HG03442 (cell line): ENCODE measurements around the gene NR2C2.
"Not testable (repeated sequence)": the region's sequence is repeated elsewhere in the genome, so short reads cannot be mapped to it uniquely, and the experiment has no call there.

Source experiments
- ATAC-seq: cut with Tn5 transposase; IDR thresholded peaks from one replicate; pipeline ENCODE4 v1.9.1; 2021; ENCODE audit warnings: mild to moderate bottlenecking, moderate library complexity; ENCODE audit not compliant: unreplicated experiment

The NR2C2 gene

GRCh38 chr3:14957153-14957552, 9.8 kb downstream of the NR2C2 start:
- no peak for ATAC-seq

DNA sequence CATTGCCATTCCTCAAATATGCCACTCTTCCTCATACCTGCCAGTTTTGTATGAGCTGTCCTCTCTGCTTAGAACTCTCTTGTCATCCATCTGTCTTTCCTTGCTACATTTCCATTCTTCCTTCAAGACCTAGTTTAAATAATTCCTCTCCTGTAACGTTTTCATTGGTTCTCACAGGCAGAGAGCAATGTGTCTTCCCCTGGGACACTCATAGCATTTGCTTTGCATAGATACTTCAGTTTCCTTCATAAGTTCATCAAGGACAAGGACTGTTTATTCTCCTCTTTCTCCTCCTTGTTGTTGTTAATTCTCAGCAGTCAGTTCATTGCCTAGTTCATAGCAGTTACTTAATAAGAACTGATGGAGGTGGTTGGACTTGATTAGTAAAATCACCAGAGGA, 10.5 kb downstream of the NR2C2 start:
- no peak for ATAC-seq

GRCh38 chr3:14959359-14959943, 12.1 kb downstream of the NR2C2 start:
- no peak for ATAC-seq

DNA sequence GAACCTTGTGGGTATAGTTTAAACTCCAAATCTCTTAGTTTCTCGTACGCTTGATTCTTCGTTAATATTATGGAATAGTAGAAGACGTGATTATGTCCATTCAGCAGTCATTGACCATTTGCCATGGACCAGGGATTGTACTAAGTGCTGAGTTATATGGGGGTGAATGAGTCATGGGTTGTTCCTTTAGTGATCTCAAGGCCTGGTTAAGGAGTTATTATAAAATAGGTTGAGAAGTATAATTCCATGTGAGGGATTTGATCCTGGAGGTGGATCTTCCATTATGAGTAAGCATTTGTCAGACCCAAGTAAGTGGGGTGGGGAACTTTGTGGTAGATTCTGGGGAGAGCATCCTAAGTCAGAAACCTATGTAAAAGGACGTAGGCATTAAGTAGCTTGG, 15.4 kb downstream of the NR2C2 start:
- no peak for ATAC-seq

DNA sequence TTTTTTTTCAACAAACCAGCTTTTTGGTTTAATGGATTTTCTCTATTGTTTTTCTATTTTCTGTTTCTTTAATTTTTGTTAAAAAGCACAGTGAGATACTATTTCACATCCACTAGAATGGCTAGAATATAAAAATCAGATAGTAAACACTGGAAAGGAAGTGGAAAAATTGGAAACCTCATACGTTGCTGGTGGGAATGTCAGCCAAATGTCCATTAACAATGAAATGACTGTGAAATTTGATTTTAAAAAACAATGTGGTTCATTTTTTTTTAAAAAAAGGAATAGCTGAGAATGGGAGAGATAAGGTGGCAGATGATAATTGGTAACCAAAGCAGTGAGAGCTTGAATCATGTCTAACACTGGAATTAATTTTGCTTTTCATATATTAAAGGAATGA, 19.9 kb downstream of the NR2C2 start:
- ATAC-seq, result no peak

GRCh38 chr3:14969671-14970070, 22.3 kb downstream of the NR2C2 start:
- no peak for ATAC-seq

- no peak for ATAC-seq
Measured at GRCh38 chr3:14976317-14976716, 28.9 kb downstream of the NR2C2 start.

- ATAC-seq, result peak; percentile 47
Measured at GRCh38 chr3:14980689-14981088, 33.3 kb downstream of the NR2C2 start.

- ATAC-seq, result no peak
Measured at GRCh38 chr3:14984581-14985113, 37.3 kb downstream of the NR2C2 start.

DNA sequence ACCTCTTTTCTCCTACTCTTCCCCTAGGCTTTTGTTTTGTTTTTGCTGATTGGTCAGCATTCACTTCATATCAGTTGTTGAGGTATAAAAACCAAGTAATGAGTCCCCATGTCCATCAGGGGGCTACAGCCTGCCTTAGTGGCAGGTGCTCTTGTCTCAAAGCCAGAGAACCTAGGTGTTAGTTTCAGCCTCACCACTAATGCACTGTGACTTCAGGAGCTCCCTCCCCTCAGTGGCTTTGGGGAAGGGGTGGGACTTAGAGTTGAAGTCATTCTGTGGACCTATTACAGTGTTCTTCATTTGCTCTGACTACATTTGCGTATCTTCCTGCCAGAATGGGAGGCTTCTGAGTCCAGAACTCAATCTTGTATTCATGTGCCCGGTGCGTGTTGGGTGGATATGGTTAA, 41.6 kb downstream of the NR2C2 start:
- peak; percentile 100 for ATAC-seq

GRCh38 chr3:14989943-14990779, 42.8 kb downstream of the NR2C2 start:
- ATAC-seq, result no peak

DNA sequence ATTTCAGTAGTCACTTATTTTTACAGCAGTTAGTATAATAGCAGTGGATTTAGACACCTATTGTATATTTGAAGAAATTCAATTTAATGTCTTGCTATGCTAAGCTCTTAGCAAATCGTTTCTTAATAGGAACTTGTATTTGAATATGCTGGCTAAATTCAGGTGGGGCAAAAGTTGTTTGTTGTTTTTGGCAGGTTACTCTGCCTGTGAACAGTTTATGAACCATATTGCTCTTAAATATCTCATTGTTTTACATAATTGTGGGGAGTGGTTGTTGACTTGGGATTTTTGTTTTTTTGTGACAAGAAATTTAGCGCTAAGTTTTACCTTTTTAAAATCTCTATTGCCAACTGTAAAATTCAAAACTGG, 43.4 kb downstream of the NR2C2 start:
- ATAC-seq, result no peak

GRCh38 chr3:14991151-14991742, 43.9 kb downstream of the NR2C2 start:
- no peak for ATAC-seq

GRCh38 chr3:14991818-14992612, 44.6 kb downstream of the NR2C2 start:
- no peak for ATAC-seq

DNA sequence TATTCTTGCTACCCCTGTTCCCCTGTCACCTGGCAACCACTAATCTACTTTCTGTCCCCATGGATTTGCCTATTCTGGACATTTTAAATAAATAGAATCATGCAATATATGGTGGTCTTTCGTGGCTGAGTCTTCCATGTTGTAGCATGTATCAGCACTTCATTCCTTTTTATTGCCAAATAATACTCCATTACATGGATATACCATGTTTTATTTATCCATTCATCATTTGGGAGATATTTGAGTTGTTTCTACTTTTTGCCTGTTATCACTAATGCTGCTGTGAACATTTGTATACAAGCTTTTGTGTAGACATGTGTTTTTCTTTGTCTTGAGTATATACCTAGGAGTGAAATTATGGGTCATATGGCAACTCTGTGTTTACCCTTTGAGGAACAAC, 50.6 kb downstream of the NR2C2 start:
- ATAC-seq, result no peak

GRCh38 chr3:14999182-14999581, 51.8 kb downstream of the NR2C2 start:
- ATAC-seq, result not testable (repeated sequence)

GRCh38 chr3:15007681-15008141, 60.3 kb downstream of the NR2C2 start:
- no peak for ATAC-seq

- no peak for ATAC-seq
Measured at GRCh38 chr3:15009167-15009566, 61.8 kb downstream of the NR2C2 start.

GRCh38 chr3:15010664-15011063, 63.3 kb downstream of the NR2C2 start:
- ATAC-seq, result no peak

GRCh38 chr3:15011174-15011573, 63.8 kb downstream of the NR2C2 start:
- no peak for ATAC-seq
